Activated T-helper 1 cell treated with Interleukin-2 at 50 U/mL for 16 hours (primary cell): ENCODE results near the gene ATF6B.

ENCODE experiments used
- DNase-seq: peaks from one replicate; pipeline ENCODE4 v3.0.0-alpha.2; 2020; ENCODE audit warnings: low read depth

ATF6B gene

GRCh38 chr6:32127717-32128592 is at the start of gene ATF6B:
Gene ATF6B, minus strand, starts transcription at chr6:32128246. Its CDS starts 39 bp downstream, at chr6:32128207.
- DNase-seq: peak; percentile 93

GRCh38 chr6:32177183-32177787 is 49.2 kb upstream of the ATF6B start:
- no peak for DNase-seq

- DNase-seq: no peak
Observed at GRCh38 chr6:32176476-32177182, 48.6 kb upstream of the ATF6B start.

GRCh38 chr6:32175711-32176475 is 47.8 kb upstream of the ATF6B start, which contains the start of gene AGPAT1:
Gene AGPAT1, minus strand, starts transcription at chr6:32176084. Its CDS starts 4,588 bp downstream, at chr6:32171496.
- peak; percentile 93 for DNase-seq

- DNase-seq: no peak
Observed at GRCh38 chr6:32175322-32175710, 47.3 kb upstream of the ATF6B start.

GRCh38 chr6:32174416-32174815 is 46.4 kb upstream of the ATF6B start:
- DNase-seq: no peak

GRCh38 chr6:32173051-32173727 is 45.1 kb upstream of the ATF6B start:
- no peak for DNase-seq

GRCh38 chr6:32171234-32171633 is 43.2 kb upstream of the ATF6B start:
- DNase-seq: no peak

GRCh38 chr6:32170294-32170693 is 42.2 kb upstream of the ATF6B start:
- DNase-seq: no peak

GRCh38 chr6:32168807-32169591 is 41.0 kb upstream of the ATF6B start:
- DNase-seq: no peak

- DNase-seq: no peak
Observed at GRCh38 chr6:32168350-32168749, 40.3 kb upstream of the ATF6B start.

GRCh38 chr6:32167761-32168262 is 39.8 kb upstream of the ATF6B start:
- no peak for DNase-seq

- no peak for DNase-seq
Observed at GRCh38 chr6:32167154-32167760, 39.2 kb upstream of the ATF6B start.

- DNase-seq: no peak
Observed at GRCh38 chr6:32166411-32167061, 38.5 kb upstream of the ATF6B start.

GRCh38 chr6:32164295-32164694 is 36.2 kb upstream of the ATF6B start, which contains the start of gene EGFL8:
Gene EGFL8, plus strand, starts transcription at chr6:32164595. Its CDS starts 1,571 bp downstream, at chr6:32166166.
- no peak for DNase-seq

GRCh38 chr6:32163559-32164258 is 35.7 kb upstream of the ATF6B start:
- no peak for DNase-seq

- DNase-seq: no peak
Observed at GRCh38 chr6:32158052-32158451, 30.0 kb upstream of the ATF6B start.

GRCh38 chr6:32156891-32157290 is 28.8 kb upstream of the ATF6B start:
- no peak for DNase-seq
